Hepatocyte (in vitro differentiated cells): ENCODE results near the gene AJUBA. TPM values are rescaled to one million over a fixed set of nuclear protein-coding genes. Genes with fewer than 3 reads are reported as not detected.

Source experiments
- DNase-seq: peaks from one replicate; pipeline ENCODE4 v3.0.0-alpha.2; 2016; ENCODE audit warnings: low spot score
- H2AFZ ChIP-seq: fragments of 200-600 bp; sonication (generic); 2 replicates; pipeline ENCODE4 v1.6.0; 2016; ENCODE audit warnings: antibody characterized with exemption, mild to moderate bottlenecking
- H3K27ac ChIP-seq: fragments of 200-600 bp; sonication (generic); 2 replicates; pipeline ENCODE4 v1.5.1; 2016; ENCODE audit warnings: mild to moderate bottlenecking
- H3K27me3 ChIP-seq: fragments of 200-600 bp; sonication (generic); 2 replicates; pipeline ENCODE4 v1.6.1; 2016
- H3K36me3 ChIP-seq: fragments of 200-600 bp; sonication (generic); replicated peaks from 2 replicates; pipeline ENCODE4 v1.5.1; 2016; ENCODE audit warnings: low read depth; ENCODE audit not compliant: insufficient read depth
- H3K4me1 ChIP-seq: fragments of 200-600 bp; sonication (generic); 2 replicates; pipeline ENCODE4 v1.5.1; 2016; ENCODE audit warnings: mild to moderate bottlenecking, moderate library complexity; ENCODE audit not compliant: insufficient read depth
- H3K4me2 ChIP-seq: fragments of 200-600 bp; sonication (generic); 2 replicates; pipeline ENCODE4 v1.6.0; 2016
- H3K4me3 ChIP-seq: fragments of 200-600 bp; sonication (generic); 2 replicates; pipeline ENCODE4 v1.5.1; 2016; ENCODE audit warnings: mild to moderate bottlenecking
- H3K79me2 ChIP-seq: fragments of 200-600 bp; sonication (generic); 2 replicates; pipeline ENCODE4 v1.6.0; 2017; ENCODE audit warnings: mild to moderate bottlenecking
- H3K9me2 ChIP-seq: fragments of 200-600 bp; sonication (generic); replicated peaks from 2 replicates; pipeline ENCODE4 v1.6.0; 2017; ENCODE audit warnings: mild to moderate bottlenecking; ENCODE audit not compliant: insufficient read depth
- H3K9me3 ChIP-seq: fragments of 200-600 bp; sonication (generic); 2 replicates; pipeline ENCODE4 v1.5.1; 2016; ENCODE audit warnings: low read depth, mild to moderate bottlenecking
- H4K20me1 ChIP-seq: fragments of 200-600 bp; sonication (generic); 2 replicates; pipeline ENCODE4 v1.6.0; 2016; ENCODE audit warnings: mild to moderate bottlenecking; ENCODE audit not compliant: insufficient read depth, poor library complexity, severe bottlenecking
- CTCF ChIP-seq: fragments of 200-600 bp; sonication (generic); IDR thresholded peaks from 2 replicates; pipeline ENCODE4 v1.5.1; 2016; ENCODE audit warnings: antibody characterized with exemption, mild to moderate bottlenecking; ENCODE audit not compliant: poor library complexity
- EZH2 ChIP-seq: fragments of 200-600 bp; sonication (generic); IDR thresholded peaks from 2 replicates; pipeline ENCODE4 v1.6.1; 2016; ENCODE audit warnings: antibody characterized with exemption, mild to moderate bottlenecking, borderline replicate concordance
- EZH2phosphoT487 ChIP-seq: fragments of 200-600 bp; sonication (generic); IDR thresholded peaks from one replicate; pipeline ENCODE4 v1.6.1; 2018; ENCODE audit warnings: antibody characterized with exemption, mild to moderate bottlenecking, low read depth, moderate library complexity; ENCODE audit not compliant: unreplicated experiment, severe bottlenecking
- WGBS: methylation state at CpG from one replicate; pipeline ENCODE4 v1.1.6; 2016; ENCODE audit warnings: low lambda C conversion rate; ENCODE audit errors: missing lambda C conversion rate; 5-methylcytosine and 5-hydroxymethylcytosine counted together
- polyA plus RNA-seq: library from polyadenylated mRNA; unstranded; fragments of >200 nt; fragmentation: Nextera tagmentation; extraction: Ambion mirVana; gene quantifications from 2 replicates; pipeline ENCODE4 v1.2.1, GENCODE V29; 2016
- total RNA-seq: library from RNA; depleted of rRNA; stranded (reverse); fragments of >200 nt; gene quantifications from 2 replicates; pipeline ENCODE4 v1.2.3, GENCODE V29; 2014

AJUBA gene
- total and polyA plus RNA-seq, 2 experiments from 2014 or later, result 43.2 to 80.8 TPM

GRCh38 chr14:22978981-22979671 lies 3.2 kb downstream of the AJUBA start:
- Histone ChIP-seq H3K79me2 (peaks cover 65% of the 10 kb centered on the region), H3K27ac (peak overlapping the region; percentile 98), H2AFZ (no peak overlapping the region), H3K4me1 (peaks cover 45% of the 10 kb centered on the region), H3K9me2 (no peaks in the 10 kb centered on the region), H4K20me1 (no peaks in the 10 kb centered on the region), H3K9me3 (no peaks in the 10 kb centered on the region), H3K27me3 (no peaks in the 10 kb centered on the region), H3K4me3 (peak overlapping the region; percentile 93), H3K4me2 (peak overlapping the region; percentile 88), H3K36me3 (no peaks in the 10 kb centered on the region)
- WGBS, result 40% methylated on average over 5 of the region's 5 CpGs
- TF ChIP-seq EZH2 (no peak), EZH2phosphoT487 (no peak), CTCF (no peak)
- peak; percentile 46 for DNase-seq

- DNase-seq, result no peak
- Histone ChIP-seq H2AFZ (no peak overlapping the region), H3K4me1 (peaks cover 41% of the 10 kb centered on the region), H3K4me3 (no peak overlapping the region), H3K4me2 (peak overlapping the region; percentile 88), H3K79me2 (peaks cover 59% of the 10 kb centered on the region), H3K27me3 (no peaks in the 10 kb centered on the region), H3K9me2 (no peaks in the 10 kb centered on the region), H3K27ac (peak overlapping the region; percentile 98), H3K9me3 (no peaks in the 10 kb centered on the region), H4K20me1 (no peaks in the 10 kb centered on the region), H3K36me3 (no peaks in the 10 kb centered on the region)
- TF ChIP-seq CTCF (no peak), EZH2 (no peak), EZH2phosphoT487 (no peak)
- WGBS, result 37% methylated on average over 3 of the region's 3 CpGs
Measured at GRCh38 chr14:22978487-22978837, 3.9 kb downstream of the AJUBA start.

- Histone ChIP-seq H3K36me3 (no peaks in the 10 kb centered on the region), H4K20me1 (no peaks in the 10 kb centered on the region), H3K27me3 (no peaks in the 10 kb centered on the region), H3K27ac (peak overlapping the region; percentile 98), H3K79me2 (peaks cover 62% of the 10 kb centered on the region), H2AFZ (no peak overlapping the region), H3K4me3 (no peak overlapping the region), H3K4me1 (peaks cover 40% of the 10 kb centered on the region), H3K9me2 (no peaks in the 10 kb centered on the region), H3K9me3 (no peaks in the 10 kb centered on the region), H3K4me2 (peak overlapping the region; percentile 88)
- 1% methylated on average over 7 of the region's 8 CpGs for WGBS
- no peak for TF ChIP-seq EZH2
- TF ChIP-seq CTCF, result no peak
- TF ChIP-seq EZH2phosphoT487, result no peak
- DNase-seq, result peak; percentile 93
Measured at GRCh38 chr14:22977684-22978486, 4.5 kb downstream of the AJUBA start.
